GM23338 (cell line): Measurements from ENCODE around the gene CDC6. TPM values are rescaled to one million over a fixed set of nuclear protein-coding genes. Genes with fewer than 3 reads are reported as not detected.

Experiments
- ATAC-seq: fragments of 200-7000 bp; cut with Tn5 transposase; 3 replicates; pipeline ENCODE4 v1.9.1; 2020
- DNase-seq: peaks from one replicate; pipeline ENCODE4 v3.0.0-alpha.2; 2015; ENCODE audit warnings: low spot score
- H2AFZ ChIP-seq: fragments of 200-600 bp; sonication (generic); 2 replicates; pipeline ENCODE4 v1.8.0; 2016; ENCODE audit warnings: antibody characterized with exemption, mild to moderate bottlenecking, moderate library complexity
- H3F3A ChIP-seq: fragments of 200-600 bp; sonication (generic); replicated peaks from 2 replicates; pipeline ENCODE4 v1.8.0; 2017; ENCODE audit warnings: antibody characterized with exemption, mixed run types, low read depth
- H3K27ac ChIP-seq: fragments of 200-600 bp; sonication (generic); 2 replicates; pipeline ENCODE4 v1.6.1; 2016; ENCODE audit warnings: low read depth
- H3K27me3 ChIP-seq: fragments of 200-600 bp; sonication (generic); 2 replicates; pipeline ENCODE4 v1.8.0; 2016; ENCODE audit warnings: mild to moderate bottlenecking, mixed run types, moderate library complexity; ENCODE audit not compliant: insufficient read depth
- H3K36me3 ChIP-seq: fragments of 200-600 bp; sonication (generic); 2 replicates; pipeline ENCODE4 v1.8.0; 2016; ENCODE audit warnings: mild to moderate bottlenecking; ENCODE audit not compliant: insufficient read depth
- H3K4me1 ChIP-seq: fragments of 200-600 bp; sonication (generic); 2 replicates; pipeline ENCODE4 v1.8.0; 2016; ENCODE audit warnings: mild to moderate bottlenecking, moderate library complexity; ENCODE audit not compliant: insufficient read depth
- H3K4me2 ChIP-seq: fragments of 200-600 bp; sonication (generic); 2 replicates; pipeline ENCODE4 v1.7.1; 2017; ENCODE audit warnings: mixed run types
- H3K4me3 ChIP-seq: fragments of 200-600 bp; sonication (generic); 2 replicates; pipeline ENCODE4 v1.6.1; 2016; ENCODE audit warnings: mixed run types
- H3K79me2 ChIP-seq: fragments of 200-600 bp; sonication (generic); replicated peaks from 2 replicates; pipeline ENCODE4 v1.8.0; 2017; ENCODE audit warnings: mild to moderate bottlenecking; ENCODE audit not compliant: insufficient read depth
- H3K9me2 ChIP-seq: fragments of 200-600 bp; sonication (generic); 2 replicates; pipeline ENCODE4 v1.8.0; 2017; ENCODE audit not compliant: insufficient read depth
- H4K20me1 ChIP-seq: fragments of 200-600 bp; sonication (generic); replicated peaks from 2 replicates; pipeline ENCODE4 v1.8.0; 2017; ENCODE audit warnings: mild to moderate bottlenecking; ENCODE audit not compliant: insufficient read depth
- H3K27ac Mint-ChIP-seq: 2 replicates; pipeline ENCODE4 v1.8.0; 2020; ENCODE audit warnings: inconsistent platforms, mild to moderate bottlenecking, moderate library complexity, mixed read lengths
- H3K27me3 Mint-ChIP-seq: 3 replicates; pipeline ENCODE4 v1.8.0; 2022; ENCODE audit warnings: low read depth, mild to moderate bottlenecking, moderate library complexity, mixed read lengths, inconsistent platforms; ENCODE audit not compliant: insufficient read depth, poor library complexity
- H3K36me3 Mint-ChIP-seq: 3 replicates; pipeline ENCODE4 v1.8.0; 2021; ENCODE audit warnings: low read depth, mild to moderate bottlenecking, inconsistent platforms, moderate library complexity, mixed read lengths
- H3K4me1 Mint-ChIP-seq: 3 replicates; pipeline ENCODE4 v1.8.0; 2020; ENCODE audit warnings: mild to moderate bottlenecking, inconsistent platforms, mixed read lengths
- H3K4me3 Mint-ChIP-seq: 3 replicates; pipeline ENCODE4 v1.8.0; 2021; ENCODE audit warnings: moderate library complexity, mild to moderate bottlenecking, inconsistent platforms, mixed read lengths
- H3K9me3 Mint-ChIP-seq: 3 replicates; pipeline ENCODE4 v1.8.0; 2020; ENCODE audit warnings: moderate library complexity, mild to moderate bottlenecking, inconsistent platforms, mixed read lengths
- CREB1 ChIP-seq: fragments of 250-450 bp; sonication (Bioruptor Pico); IDR thresholded peaks from 2 replicates; pipeline ENCODE4 v1.5.0; 2020; ENCODE audit warnings: low read depth, mild to moderate bottlenecking, moderate library complexity
- EZH2 ChIP-seq: fragments of 200-600 bp; sonication (generic); IDR thresholded peaks from one replicate; pipeline ENCODE4 v1.8.0; 2017; ENCODE audit warnings: antibody characterized with exemption, mild to moderate bottlenecking, low read depth; ENCODE audit not compliant: unreplicated experiment
- EZH2phosphoT487 ChIP-seq: fragments of 200-600 bp; sonication (generic); IDR thresholded peaks from one replicate; pipeline ENCODE4 v1.8.1; 2018; ENCODE audit warnings: antibody characterized with exemption; ENCODE audit not compliant: unreplicated experiment
- JUNB ChIP-seq: IDR thresholded peaks from one replicate; pipeline ENCODE4 v1.6.1; 2016; ENCODE audit warnings: antibody characterized with exemption; ENCODE audit not compliant: unreplicated experiment
- NANOG ChIP-seq: IDR thresholded peaks from 2 replicates; pipeline ENCODE4 v1.6.1; 2016; ENCODE audit warnings: antibody characterized with exemption, borderline replicate concordance
- POLR2AphosphoS5 ChIP-seq: IDR thresholded peaks from 2 replicates; pipeline ENCODE4 v1.6.1; 2016; ENCODE audit warnings: antibody characterized with exemption, low read depth
- STAT1 ChIP-seq: IDR thresholded peaks from one replicate; pipeline ENCODE4 v1.6.1; 2016; ENCODE audit warnings: antibody characterized with exemption; ENCODE audit not compliant: unreplicated experiment
- ZNF114 ChIP-seq: fragments of 250-450 bp; sonication (Bioruptor Pico); IDR thresholded peaks from 2 replicates; pipeline ENCODE4 v1.5.0; 2020; ENCODE audit warnings: mild to moderate bottlenecking, moderate library complexity
- ZNF331 ChIP-seq: fragments of 250-450 bp; sonication (Bioruptor Pico); IDR thresholded peaks from 2 replicates; pipeline ENCODE4 v1.5.0; 2020; ENCODE audit warnings: low read depth, mild to moderate bottlenecking, moderate library complexity
- polyA plus RNA-seq: library from polyadenylated mRNA; unstranded; fragments of >200 nt; fragmentation: Nextera tagmentation; extraction: Ambion mirVana; gene quantifications from 2 replicates; pipeline ENCODE4 v1.2.1, GENCODE V29; 2016
- total RNA-seq: library from RNA; depleted of rRNA; stranded (reverse); fragments of >200 nt; shearing (Covaris generic); gene quantifications from 2 replicates; pipeline ENCODE4 v1.2.3, GENCODE V29; 2014
- TF ChIP-seq, protein P1 (sequence below), 2 experiments: fragments of 200-600 bp in 1 of 2; sonication (generic) in 1 of 2; conservative IDR thresholded peaks; 2 replicates each; pipeline versions ENCODE4 v1.5.1 to v1.6.1; 2016 to 2017; ENCODE audit warnings: antibody characterized with exemption in 2 of 2, low read depth in 2 of 2, mild to moderate bottlenecking in 2 of 2, moderate library complexity in 1 of 2
- TF ChIP-seq, protein P2 (sequence below): IDR thresholded peaks from 2 replicates; pipeline ENCODE4 v1.6.1; 2016; ENCODE audit warnings: antibody characterized with exemption
- TF ChIP-seq, protein P3 (sequence below): IDR thresholded peaks from one replicate; pipeline ENCODE4 v1.6.1; 2018; ENCODE audit warnings: antibody characterized with exemption; ENCODE audit not compliant: unreplicated experiment

The CDC6 gene
- total and polyA plus RNA-seq, 2 experiments from 2014 or later: 46.2 to 79.9 TPM

DNA sequence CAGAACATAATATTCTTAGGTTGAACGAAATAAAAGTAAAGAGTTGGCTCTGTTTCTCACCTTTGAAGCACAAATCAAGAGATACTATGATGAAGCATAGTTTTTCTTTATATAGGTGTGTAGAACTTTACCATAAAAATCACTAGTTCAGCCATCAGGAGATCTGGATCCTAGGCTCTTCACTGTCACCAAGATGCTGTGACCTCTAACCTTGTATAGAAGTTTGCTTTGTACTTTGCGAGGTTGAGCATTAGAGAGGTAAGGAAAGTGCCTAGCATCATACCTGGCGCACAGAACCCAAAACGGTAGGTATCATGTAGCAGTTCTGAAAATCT lies 553 bp upstream of the CDC6 start:
- Histone ChIP-seq H3K4me2 (0 out of 2 replicates have a peak overlapping the region, but pooled peaks have one; percentile 35), H3K27ac (no peak overlapping the region), H3K4me3 (no peak overlapping the region), H3K36me3 (peaks cover 23% of the 10 kb centered on the region), H3K79me2 (peaks cover 36% of the 10 kb centered on the region), H3K4me1 (peaks cover 14% of the 10 kb centered on the region), H3K27me3 (no peaks in the 10 kb centered on the region), H2AFZ (no peak overlapping the region), H3F3A (peaks cover 3% of the 10 kb centered on the region; the same call in 1 of the 2 replicates), H4K20me1 (peaks cover 13% of the 10 kb centered on the region), H3K9me2 (no peaks in the 10 kb centered on the region)
- DNase-seq (no peak), ATAC-seq (no peak)
- H3K27me3 Mint-ChIP-seq: peaks cover 17% of the 10 kb centered on the region
- TF ChIP-seq, protein P1, sequence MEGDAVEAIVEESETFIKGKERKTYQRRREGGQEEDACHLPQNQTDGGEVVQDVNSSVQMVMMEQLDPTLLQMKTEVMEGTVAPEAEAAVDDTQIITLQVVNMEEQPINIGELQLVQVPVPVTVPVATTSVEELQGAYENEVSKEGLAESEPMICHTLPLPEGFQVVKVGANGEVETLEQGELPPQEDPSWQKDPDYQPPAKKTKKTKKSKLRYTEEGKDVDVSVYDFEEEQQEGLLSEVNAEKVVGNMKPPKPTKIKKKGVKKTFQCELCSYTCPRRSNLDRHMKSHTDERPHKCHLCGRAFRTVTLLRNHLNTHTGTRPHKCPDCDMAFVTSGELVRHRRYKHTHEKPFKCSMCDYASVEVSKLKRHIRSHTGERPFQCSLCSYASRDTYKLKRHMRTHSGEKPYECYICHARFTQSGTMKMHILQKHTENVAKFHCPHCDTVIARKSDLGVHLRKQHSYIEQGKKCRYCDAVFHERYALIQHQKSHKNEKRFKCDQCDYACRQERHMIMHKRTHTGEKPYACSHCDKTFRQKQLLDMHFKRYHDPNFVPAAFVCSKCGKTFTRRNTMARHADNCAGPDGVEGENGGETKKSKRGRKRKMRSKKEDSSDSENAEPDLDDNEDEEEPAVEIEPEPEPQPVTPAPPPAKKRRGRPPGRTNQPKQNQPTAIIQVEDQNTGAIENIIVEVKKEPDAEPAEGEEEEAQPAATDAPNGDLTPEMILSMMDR (conservative IDR thresholded peaks at IDR 0.05; ENCODE audit: low read depth in 2 of 2): no peak
- TF ChIP-seq, protein P2, sequence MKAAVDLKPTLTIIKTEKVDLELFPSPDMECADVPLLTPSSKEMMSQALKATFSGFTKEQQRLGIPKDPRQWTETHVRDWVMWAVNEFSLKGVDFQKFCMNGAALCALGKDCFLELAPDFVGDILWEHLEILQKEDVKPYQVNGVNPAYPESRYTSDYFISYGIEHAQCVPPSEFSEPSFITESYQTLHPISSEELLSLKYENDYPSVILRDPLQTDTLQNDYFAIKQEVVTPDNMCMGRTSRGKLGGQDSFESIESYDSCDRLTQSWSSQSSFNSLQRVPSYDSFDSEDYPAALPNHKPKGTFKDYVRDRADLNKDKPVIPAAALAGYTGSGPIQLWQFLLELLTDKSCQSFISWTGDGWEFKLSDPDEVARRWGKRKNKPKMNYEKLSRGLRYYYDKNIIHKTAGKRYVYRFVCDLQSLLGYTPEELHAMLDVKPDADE: no peak
- no peak for TF ChIP-seq STAT1
- TF ChIP-seq EZH2: no peak
- no peak for TF ChIP-seq NANOG
- TF ChIP-seq ZNF331 (CRISPR knock-in tag): no peak
- TF ChIP-seq JUNB: no peak
- no peak for TF ChIP-seq EZH2phosphoT487
- no peak for TF ChIP-seq POLR2AphosphoS5
- no peak for TF ChIP-seq CREB1
- TF ChIP-seq ZNF114 (CRISPR knock-in tag): no peak
- TF ChIP-seq, protein P3, sequence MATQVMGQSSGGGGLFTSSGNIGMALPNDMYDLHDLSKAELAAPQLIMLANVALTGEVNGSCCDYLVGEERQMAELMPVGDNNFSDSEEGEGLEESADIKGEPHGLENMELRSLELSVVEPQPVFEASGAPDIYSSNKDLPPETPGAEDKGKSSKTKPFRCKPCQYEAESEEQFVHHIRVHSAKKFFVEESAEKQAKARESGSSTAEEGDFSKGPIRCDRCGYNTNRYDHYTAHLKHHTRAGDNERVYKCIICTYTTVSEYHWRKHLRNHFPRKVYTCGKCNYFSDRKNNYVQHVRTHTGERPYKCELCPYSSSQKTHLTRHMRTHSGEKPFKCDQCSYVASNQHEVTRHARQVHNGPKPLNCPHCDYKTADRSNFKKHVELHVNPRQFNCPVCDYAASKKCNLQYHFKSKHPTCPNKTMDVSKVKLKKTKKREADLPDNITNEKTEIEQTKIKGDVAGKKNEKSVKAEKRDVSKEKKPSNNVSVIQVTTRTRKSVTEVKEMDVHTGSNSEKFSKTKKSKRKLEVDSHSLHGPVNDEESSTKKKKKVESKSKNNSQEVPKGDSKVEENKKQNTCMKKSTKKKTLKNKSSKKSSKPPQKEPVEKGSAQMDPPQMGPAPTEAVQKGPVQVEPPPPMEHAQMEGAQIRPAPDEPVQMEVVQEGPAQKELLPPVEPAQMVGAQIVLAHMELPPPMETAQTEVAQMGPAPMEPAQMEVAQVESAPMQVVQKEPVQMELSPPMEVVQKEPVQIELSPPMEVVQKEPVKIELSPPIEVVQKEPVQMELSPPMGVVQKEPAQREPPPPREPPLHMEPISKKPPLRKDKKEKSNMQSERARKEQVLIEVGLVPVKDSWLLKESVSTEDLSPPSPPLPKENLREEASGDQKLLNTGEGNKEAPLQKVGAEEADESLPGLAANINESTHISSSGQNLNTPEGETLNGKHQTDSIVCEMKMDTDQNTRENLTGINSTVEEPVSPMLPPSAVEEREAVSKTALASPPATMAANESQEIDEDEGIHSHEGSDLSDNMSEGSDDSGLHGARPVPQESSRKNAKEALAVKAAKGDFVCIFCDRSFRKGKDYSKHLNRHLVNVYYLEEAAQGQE: no peak
- H3K9me3 Mint-ChIP-seq: peaks cover 5% of the 10 kb centered on the region; the same call in 2 of the 3 replicates
- H3K36me3 Mint-ChIP-seq: peaks cover 40% of the 10 kb centered on the region
- peak overlapping the region; percentile 97 for H3K4me3 Mint-ChIP-seq
- H3K4me1 Mint-ChIP-seq: peaks cover 28% of the 10 kb centered on the region
- no peak overlapping the region for H3K27ac Mint-ChIP-seq
